GM12892 (cell line): Measurements from ENCODE around the gene USP44.

Experiments used
- POLR2A ChIP-seq: IDR thresholded peaks from 2 replicates; pipeline ENCODE4 v1.6.1; 2011; ENCODE audit warnings: low read depth, low read length, control low read depth
- POLR2AphosphoS5 ChIP-seq: IDR thresholded peaks from 2 replicates; pipeline ENCODE4 v1.6.1; 2011; ENCODE audit warnings: low read depth, low read length, control low read depth
- TAF1 ChIP-seq: IDR thresholded peaks from 2 replicates; pipeline ENCODE4 v1.6.1; 2011; ENCODE audit warnings: low read depth, mild to moderate bottlenecking, control low read depth, low read length, borderline replicate concordance

DNA sequence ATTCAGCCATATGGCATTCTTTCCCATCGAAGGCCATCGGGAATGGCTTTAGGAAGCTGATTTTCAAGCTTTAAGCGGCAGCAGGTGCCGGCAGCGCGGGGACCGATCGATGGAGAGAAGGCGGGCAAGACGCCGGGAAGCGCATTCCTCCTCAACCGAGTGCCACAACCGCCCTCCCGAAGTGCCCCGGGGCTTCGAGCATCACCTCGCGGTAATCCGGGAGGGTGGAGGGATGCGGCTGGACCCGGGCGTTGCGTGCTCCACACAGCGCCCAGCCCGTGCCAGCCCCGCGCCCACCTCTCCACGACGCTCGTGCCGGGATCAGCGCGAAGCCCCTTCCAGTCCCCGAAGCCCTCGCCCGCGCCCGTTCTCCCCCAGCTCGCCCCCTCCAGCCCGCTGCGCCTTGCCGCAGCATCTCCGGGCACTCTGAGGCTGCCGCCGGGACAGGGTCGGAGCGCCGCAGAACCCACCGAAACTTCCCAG lies 3.2 kb downstream of the USP44 start:
- no peak for TF ChIP-seq TAF1
- TF ChIP-seq POLR2AphosphoS5: no peak
- TF ChIP-seq POLR2A: no peak
